Coronary artery (tissue), 2 donors: ENCODE results near the gene PTPRE.

Source experiments
- DNase-seq: peaks from one replicate; pipeline ENCODE4 v3.0.0-alpha.2; 2017; ENCODE audit warnings: low spot score
- H3K27ac ChIP-seq, 2 donors: fragments of 200-600 bp; sonication (generic); one replicate each; pipeline ENCODE4 v1.5.1; 2016 to 2019
- H3K4me3 ChIP-seq: fragments of 200-600 bp; sonication (generic); 2 replicates; pipeline ENCODE4 v1.5.1; 2016; ENCODE audit warnings: mild to moderate bottlenecking, moderate library complexity
- TF ChIP-seq, protein P1 (sequence below): fragments of 200-600 bp; sonication (generic); IDR thresholded peaks from one replicate; pipeline ENCODE4 v1.5.1; 2019; ENCODE audit warnings: antibody characterized with exemption

The PTPRE gene

DNA sequence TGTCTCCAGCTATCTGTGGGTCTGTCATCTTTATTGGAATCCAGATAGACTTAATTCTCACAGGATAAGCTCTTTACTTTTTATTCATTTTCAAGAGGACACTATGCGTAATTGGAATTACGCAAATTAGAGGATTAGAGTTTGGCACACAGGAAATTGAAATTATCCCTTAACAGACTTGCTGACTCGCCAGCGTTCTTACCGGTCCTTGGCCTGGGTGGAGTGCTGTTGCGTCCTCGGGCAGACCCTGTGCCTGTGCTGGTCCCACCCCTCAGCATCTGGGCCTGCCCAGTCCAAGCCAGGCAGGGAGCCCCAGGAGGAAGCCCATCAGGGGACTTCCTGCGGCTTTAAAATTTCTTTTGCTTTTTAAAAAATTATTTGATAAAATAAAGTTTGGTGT, 117.5 kb downstream of the PTPRE start:
- Histone ChIP-seq H3K27ac (no peak overlapping the region), H3K4me3 (no peak overlapping the region)
- TF ChIP-seq, protein P1, sequence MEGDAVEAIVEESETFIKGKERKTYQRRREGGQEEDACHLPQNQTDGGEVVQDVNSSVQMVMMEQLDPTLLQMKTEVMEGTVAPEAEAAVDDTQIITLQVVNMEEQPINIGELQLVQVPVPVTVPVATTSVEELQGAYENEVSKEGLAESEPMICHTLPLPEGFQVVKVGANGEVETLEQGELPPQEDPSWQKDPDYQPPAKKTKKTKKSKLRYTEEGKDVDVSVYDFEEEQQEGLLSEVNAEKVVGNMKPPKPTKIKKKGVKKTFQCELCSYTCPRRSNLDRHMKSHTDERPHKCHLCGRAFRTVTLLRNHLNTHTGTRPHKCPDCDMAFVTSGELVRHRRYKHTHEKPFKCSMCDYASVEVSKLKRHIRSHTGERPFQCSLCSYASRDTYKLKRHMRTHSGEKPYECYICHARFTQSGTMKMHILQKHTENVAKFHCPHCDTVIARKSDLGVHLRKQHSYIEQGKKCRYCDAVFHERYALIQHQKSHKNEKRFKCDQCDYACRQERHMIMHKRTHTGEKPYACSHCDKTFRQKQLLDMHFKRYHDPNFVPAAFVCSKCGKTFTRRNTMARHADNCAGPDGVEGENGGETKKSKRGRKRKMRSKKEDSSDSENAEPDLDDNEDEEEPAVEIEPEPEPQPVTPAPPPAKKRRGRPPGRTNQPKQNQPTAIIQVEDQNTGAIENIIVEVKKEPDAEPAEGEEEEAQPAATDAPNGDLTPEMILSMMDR: no peak
- DNase-seq: no peak

DNA sequence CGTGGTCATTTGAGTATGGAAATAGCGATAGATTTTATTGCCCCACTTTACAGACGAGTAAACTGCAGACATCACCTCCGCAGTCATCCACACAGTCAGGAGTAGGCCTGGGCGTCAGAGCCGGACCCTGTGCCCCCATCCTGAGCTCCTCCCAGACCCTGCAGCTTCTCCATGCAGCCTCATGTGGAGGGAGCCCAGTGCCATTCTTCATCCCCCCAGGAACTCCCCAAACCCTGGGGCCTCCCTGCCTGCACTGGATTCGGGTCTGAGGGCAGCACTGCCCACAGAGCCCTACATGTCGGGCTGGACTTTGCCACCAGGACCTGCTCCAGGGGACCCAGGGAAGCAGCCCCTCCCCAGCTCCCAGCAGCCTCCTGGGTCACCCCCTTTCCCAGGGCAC, 118.5 kb downstream of the PTPRE start:
- H3K4me3 ChIP-seq: no peak overlapping the region
- peak; percentile 65 for DNase-seq
- no peak overlapping the region for H3K27ac ChIP-seq
- TF ChIP-seq, protein P1: no peak

DNA sequence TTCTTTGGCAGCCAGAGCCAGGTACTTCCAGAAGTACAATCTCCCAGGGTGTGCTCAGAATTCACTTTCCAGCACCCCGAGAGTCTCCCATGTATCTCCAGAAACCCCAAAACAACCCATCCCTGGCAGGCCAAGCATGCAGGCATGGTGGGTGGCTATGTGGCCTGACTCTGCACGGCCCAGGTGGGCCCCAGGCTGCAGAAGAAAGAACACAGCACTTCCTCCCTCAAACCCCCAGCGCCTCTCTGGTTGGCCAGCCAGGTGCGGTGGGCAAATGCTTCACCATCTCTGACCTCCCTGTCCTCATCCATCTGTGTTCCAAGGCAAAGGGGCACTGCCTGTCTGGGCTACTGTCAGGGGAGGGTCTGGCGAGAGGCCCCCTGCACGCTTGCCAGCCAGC, 119.0 kb downstream of the PTPRE start:
- TF ChIP-seq, protein P1: no peak
- DNase-seq: no peak
- no peak overlapping the region for H3K27ac ChIP-seq
- no peak overlapping the region for H3K4me3 ChIP-seq

DNA sequence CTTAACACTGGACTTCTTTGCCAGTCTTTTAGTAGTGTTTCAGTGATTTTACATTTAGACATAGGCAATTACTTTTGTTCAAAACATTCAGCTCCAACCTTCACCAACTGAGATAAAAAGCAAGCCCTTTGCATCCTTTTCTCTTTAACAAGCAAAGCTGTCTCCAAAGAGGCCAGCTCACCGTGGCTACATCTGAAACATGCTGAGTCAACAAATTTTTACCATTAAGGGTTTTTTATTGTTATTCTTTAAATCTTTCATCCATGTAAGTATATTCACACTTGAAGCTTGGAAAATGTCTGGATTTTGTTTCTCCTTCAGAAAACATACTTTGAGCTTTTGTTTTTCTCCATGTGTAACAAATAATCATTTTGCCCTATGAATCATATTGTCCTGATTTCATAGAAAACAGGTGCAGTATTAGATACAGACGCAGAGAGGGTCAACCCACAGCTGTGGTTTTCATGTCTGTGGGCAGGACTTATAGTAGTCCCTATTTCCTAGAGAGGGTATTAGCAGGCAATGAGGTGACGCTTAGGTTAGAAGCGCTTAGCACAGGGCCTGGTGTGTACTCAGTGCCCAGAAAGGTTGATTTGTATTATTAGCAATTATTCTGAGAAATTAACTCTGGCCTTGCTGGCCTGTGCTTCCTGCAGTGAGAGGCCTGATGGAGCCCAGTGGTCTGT, 119.9 kb downstream of the PTPRE start:
- no peak for DNase-seq
- H3K4me3 ChIP-seq: no peak overlapping the region
- H3K27ac ChIP-seq: no peak overlapping the region
- TF ChIP-seq, protein P1: no peak

DNA sequence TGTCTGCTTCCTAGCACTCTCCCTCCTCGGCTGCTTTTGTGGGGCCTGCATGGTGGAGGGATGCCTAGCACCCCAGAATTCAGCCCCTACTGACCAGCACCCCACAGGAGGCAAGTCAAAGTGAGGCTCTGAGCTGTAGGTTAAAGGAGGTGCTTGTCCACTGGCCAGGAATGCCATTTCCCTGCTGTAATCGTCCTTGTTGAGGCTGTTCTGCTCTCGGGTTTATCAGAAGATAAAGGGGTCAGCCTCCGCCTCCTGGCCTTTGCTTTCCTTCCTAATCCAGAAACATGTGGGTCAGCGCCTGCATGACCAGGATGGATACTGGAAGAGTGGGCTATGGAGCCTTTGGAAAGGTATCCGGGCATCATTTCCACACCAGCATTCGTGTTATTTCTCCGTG, 120.4 kb downstream of the PTPRE start:
- H3K4me3 ChIP-seq: no peak overlapping the region
- TF ChIP-seq, protein P1: no peak
- no peak overlapping the region for H3K27ac ChIP-seq
- DNase-seq: no peak

DNA sequence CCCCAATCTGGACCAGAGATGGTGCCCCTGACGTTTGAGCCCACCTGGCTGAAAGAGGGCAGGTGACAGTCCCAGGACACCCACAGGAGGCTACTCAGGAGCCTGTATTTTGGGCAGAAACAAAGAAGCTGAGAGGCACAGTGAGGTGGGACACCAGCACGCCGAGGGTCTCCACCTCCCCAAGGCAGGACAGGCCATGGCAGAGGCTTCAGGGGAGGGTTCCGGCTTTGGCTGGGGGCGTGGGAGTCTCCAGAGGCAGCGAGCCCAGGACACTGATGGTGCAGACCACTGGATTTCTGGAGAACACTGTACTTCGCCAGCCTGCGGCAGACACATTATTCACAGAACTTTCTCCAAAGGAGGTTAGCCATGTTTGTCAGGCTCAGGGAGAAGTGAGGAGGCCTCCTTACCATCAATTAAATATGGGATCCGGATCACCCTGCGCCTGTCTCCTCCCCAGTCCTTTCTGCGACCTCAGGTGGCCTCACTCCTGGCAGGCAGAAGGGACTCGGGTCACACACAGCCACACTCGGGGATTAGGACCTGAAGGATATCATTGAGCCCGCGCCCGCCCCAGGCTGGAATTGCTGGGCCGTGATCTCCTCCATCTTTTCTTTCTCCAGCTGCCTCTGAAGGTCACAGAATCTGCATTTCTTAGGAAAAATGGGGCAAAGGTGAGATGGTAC, 121.1 kb downstream of the PTPRE start:
- DNase-seq: no peak
- TF ChIP-seq, protein P1: no peak
- Histone ChIP-seq H3K4me3 (no peak overlapping the region), H3K27ac (no peak overlapping the region)
